PFSK-1 (cell line): ENCODE measurements around the gene PRXL2B.

Experiments
- FOXP2 ChIP-seq: optimal IDR thresholded peaks from 2 replicates; pipeline ENCODE3; 2011; ENCODE audit warnings: borderline replicate concordance, control low read depth, inconsistent platforms; ENCODE audit not compliant: insufficient read depth; ENCODE audit errors: extremely low read length, extremely low read depth
- POLR2AphosphoS5 ChIP-seq: IDR thresholded peaks from 2 replicates; pipeline ENCODE4 v1.6.1; 2012; ENCODE audit warnings: low read depth, mild to moderate bottlenecking, control low read depth, low read length, moderate library complexity
- SIN3A ChIP-seq: IDR thresholded peaks from 2 replicates; pipeline ENCODE4 v1.6.1; 2012; ENCODE audit warnings: mild to moderate bottlenecking, low read length, moderate library complexity, borderline replicate concordance; ENCODE audit not compliant: insufficient read depth
- TAF1 ChIP-seq: IDR thresholded peaks from 2 replicates; pipeline ENCODE4 v1.6.1; 2012; ENCODE audit warnings: low read length, control low read depth, borderline replicate concordance; ENCODE audit not compliant: insufficient read depth
- TF ChIP-seq, protein P1 (sequence below), 2 experiments: IDR thresholded peaks; 2 replicates each; pipeline versions ENCODE4 v1.6.1 to v1.8.0; 2011 to 2012; ENCODE audit warnings: low read depth in 2 of 2, low read length in 2 of 2, control low read depth in 1 of 2, inconsistent platforms in 1 of 2, mild to moderate bottlenecking in 1 of 2, moderate library complexity in 1 of 2; ENCODE audit not compliant: insufficient read depth in 1 of 2

The PRXL2B gene

DNA sequence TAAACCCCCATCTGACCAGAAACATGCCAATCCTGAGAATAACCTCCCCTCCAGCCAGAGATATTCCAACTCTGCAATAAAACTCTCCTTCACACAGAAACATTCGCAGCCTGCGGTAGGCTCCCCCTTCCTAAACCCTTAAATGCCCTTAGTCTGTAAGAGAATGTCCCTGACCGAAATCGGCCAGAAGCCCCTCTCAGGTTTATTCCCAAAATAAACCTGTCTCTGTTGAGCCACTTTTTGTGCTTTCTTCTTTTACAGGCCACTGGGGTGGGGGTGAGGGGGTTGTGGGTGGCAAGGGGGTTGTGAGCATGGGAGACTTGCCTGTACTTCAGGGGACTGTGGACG is 4.6 kb downstream of the PRXL2B start:
- no peak for TF ChIP-seq POLR2AphosphoS5
- no peak for TF ChIP-seq FOXP2
- TF ChIP-seq SIN3A: no peak
- TF ChIP-seq, protein P1, sequence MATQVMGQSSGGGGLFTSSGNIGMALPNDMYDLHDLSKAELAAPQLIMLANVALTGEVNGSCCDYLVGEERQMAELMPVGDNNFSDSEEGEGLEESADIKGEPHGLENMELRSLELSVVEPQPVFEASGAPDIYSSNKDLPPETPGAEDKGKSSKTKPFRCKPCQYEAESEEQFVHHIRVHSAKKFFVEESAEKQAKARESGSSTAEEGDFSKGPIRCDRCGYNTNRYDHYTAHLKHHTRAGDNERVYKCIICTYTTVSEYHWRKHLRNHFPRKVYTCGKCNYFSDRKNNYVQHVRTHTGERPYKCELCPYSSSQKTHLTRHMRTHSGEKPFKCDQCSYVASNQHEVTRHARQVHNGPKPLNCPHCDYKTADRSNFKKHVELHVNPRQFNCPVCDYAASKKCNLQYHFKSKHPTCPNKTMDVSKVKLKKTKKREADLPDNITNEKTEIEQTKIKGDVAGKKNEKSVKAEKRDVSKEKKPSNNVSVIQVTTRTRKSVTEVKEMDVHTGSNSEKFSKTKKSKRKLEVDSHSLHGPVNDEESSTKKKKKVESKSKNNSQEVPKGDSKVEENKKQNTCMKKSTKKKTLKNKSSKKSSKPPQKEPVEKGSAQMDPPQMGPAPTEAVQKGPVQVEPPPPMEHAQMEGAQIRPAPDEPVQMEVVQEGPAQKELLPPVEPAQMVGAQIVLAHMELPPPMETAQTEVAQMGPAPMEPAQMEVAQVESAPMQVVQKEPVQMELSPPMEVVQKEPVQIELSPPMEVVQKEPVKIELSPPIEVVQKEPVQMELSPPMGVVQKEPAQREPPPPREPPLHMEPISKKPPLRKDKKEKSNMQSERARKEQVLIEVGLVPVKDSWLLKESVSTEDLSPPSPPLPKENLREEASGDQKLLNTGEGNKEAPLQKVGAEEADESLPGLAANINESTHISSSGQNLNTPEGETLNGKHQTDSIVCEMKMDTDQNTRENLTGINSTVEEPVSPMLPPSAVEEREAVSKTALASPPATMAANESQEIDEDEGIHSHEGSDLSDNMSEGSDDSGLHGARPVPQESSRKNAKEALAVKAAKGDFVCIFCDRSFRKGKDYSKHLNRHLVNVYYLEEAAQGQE (IDR thresholded peaks at IDR 0.05; ENCODE audit: insufficient read depth in 1 of 2, low read depth in 2 of 2, low read length in 2 of 2): no peak
- no peak for TF ChIP-seq TAF1

DNA sequence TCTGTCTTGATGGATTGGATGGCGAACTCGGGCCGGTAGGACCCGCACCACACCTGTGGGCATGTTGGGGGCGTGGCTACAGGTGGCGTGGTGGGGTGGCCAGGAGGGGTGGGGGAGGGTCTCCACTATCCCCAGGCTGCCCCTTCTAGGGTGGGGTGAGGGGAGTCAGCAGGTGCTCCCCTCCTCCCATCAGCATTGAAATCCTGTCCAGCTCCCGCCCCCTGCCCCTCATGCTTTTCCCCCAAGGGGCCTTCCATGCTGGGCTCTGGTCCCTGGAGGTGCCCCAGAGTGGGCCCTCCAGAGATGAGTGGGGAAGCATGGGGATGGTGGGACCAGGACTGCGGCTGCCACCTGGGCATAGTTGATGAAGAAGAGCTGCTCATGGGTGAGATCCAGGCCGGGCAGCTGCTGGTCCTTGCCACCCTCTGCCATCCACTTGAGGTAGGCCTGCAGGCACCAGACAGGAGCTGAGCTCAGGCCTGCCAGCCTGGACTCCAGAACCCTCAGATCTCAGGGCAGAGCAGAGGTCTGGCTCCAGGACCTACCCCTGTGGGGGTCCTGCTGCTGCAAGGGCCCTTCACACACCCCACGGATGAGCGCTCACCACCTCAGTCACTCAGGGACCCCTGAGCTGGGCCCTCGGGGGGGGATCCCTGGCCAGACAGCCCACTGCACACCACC is 5.1 kb downstream of the PRXL2B start:
- TF ChIP-seq, protein P1 (IDR thresholded peaks at IDR 0.05; ENCODE audit: insufficient read depth in 1 of 2, low read depth in 2 of 2, low read length in 2 of 2): no peak
- TF ChIP-seq FOXP2 (no peak), POLR2AphosphoS5 (no peak), TAF1 (no peak), SIN3A (no peak)

DNA sequence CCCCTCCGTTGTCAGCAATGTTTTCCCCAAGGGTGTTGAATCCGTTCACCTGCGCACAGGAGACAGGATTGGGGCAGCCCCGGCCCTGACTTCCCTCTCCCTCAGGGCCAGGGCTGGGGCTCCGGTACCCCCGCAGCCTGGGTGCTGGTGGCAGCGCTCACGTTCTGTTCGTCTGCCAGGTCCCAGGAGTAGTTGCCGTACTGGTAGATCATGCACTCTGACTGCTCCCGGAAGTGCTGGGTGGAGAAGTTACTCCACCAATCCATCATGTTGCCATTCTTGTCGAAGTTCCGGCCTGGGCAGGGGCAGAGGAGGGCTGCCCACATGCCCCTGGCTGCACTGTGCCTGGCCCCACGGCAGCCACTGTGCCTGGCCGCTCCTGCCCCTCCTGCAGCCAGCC is 6.1 kb downstream of the PRXL2B start:
- no peak for TF ChIP-seq POLR2AphosphoS5
- TF ChIP-seq SIN3A: no peak
- no peak for TF ChIP-seq FOXP2

DNA sequence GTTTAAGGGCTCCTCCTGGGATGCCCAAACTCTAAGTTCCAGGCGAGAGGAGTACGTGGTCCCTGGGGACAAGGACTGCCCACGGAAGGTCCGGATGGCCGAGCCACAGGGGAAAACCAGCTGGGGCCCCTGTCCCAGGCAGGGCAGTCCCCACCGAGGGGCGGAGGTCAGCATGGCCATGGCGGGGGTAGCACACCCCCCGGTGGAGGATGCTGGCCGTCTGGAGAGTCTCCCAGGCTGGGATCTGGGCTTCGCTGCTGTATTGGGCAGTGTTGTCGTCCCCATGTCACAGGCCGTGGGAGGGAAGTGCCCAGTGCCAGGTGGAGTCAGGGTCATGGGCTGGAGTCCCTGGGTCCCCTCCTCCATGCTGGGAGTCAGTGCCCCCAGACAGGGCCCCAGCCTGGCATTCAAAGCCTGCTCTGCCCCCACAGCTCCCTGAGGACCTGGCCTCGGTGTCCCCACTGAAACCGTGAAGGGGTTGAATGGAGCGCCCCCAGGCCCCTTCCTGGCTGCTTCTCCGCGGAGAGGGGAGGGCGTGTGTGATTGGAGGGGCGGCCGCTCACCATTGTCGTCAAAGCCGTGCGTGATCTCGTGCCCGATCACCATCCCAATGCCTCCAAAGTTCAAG is 6.8 kb downstream of the PRXL2B start:
- TF ChIP-seq SIN3A (no peak), POLR2AphosphoS5 (no peak), FOXP2 (no peak), TAF1 (no peak)
- TF ChIP-seq, protein P1 (IDR thresholded peaks at IDR 0.05; ENCODE audit: insufficient read depth in 1 of 2, low read depth in 2 of 2, low read length in 2 of 2): no peak

DNA sequence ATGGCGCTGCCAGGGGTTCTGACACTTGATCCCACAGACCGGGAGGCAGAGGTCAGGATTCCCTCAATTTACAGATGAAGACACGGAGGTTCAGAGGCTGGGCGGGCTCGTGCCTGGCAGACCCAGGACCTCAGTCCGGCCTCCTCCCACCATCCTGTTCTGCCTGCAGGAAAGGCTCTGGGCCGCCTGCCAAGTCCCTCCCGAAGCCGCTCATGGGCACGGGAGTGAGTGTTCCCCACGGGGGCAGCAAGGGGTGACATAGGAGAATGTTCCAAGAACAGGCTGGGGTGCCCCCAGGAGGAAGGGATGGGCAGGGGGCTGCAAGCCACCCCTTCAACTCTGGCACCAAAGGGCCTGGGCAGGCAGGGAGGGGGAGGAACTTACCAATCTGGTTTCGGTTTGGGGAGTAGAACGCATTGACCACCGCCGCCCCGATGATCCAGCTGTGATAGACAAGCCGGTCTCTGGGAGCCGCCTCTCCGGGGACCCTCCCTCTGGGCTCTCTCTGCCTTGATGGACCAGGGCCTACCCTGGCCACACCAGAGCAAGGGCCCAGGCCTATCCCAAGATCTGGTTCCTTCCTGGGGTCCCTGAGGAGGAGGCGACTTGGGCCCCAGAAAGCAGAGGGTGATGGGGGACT is 7.5 kb downstream of the PRXL2B start:
- TF ChIP-seq TAF1: no peak
- no peak for TF ChIP-seq SIN3A
- TF ChIP-seq POLR2AphosphoS5: no peak
- TF ChIP-seq FOXP2: no peak
- TF ChIP-seq, protein P1 (IDR thresholded peaks at IDR 0.05; ENCODE audit: insufficient read depth in 1 of 2, low read depth in 2 of 2, low read length in 2 of 2): no peak
